ENCODE data around the gene ATP2B1.

Gene ATP2B1

DNA sequence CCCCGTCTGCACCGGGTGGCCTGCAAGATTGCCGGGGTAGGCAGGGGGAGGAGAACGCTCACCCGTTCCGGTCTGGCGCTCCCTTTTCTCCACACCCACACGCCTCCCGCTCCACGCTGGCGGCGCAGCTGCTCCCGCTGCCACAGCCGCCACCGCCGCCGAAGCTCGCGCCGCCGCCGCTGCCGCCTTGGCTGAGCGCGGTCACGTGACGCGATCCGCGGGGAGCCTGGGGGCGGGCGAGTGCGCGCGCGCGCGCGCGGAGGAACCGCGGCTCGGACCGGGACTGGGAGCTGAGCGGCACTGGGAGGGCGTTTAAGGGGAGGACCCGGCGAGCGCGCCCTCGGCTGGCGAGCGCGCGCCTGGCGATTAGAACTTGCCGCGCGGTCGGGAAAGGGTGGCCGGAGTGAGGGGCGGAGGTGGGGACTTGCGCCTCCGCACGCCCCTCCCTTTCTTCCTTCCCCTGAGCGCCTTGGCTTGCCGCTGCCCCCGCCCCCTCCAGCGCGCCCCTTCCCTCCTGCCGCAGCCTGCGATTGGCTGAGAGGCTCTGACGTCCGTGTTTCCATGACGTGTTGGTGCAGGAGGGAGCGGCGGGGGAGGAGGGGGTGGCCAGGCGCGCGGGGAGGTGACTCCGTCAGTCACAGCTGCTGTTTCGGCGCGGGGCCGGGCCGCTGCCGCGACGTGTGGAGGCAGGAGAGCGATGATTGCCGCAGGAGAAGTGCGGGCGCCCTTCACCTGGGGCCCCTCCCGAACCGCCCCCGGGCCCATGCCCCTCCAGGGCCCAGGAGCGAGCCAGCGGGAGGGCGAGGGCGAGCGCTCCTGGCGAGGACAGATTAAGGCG lies 738 bp upstream of the ATP2B1 start:
- peaks cover 19% of the 10 kb centered on the region for H3K4me1 ChIP-seq (ENCODE audit: insufficient read depth, poor library complexity, severe bottlenecking)
- peak overlapping the region; percentile 80 for H3K27ac ChIP-seq (ENCODE audit: poor library complexity, severe bottlenecking)
- DNase-seq (ENCODE audit: low spot score) (peak; percentile 98), ATAC-seq (ENCODE audit: low read depth) (peak; percentile 73)
- no peaks in the 10 kb centered on the region for H3K9me3 ChIP-seq (ENCODE audit: severe bottlenecking)
- H3K27me3 ChIP-seq (ENCODE audit: insufficient read depth, poor library complexity, severe bottlenecking), result no peaks in the 10 kb centered on the region
- TF ChIP-seq, protein P1, sequence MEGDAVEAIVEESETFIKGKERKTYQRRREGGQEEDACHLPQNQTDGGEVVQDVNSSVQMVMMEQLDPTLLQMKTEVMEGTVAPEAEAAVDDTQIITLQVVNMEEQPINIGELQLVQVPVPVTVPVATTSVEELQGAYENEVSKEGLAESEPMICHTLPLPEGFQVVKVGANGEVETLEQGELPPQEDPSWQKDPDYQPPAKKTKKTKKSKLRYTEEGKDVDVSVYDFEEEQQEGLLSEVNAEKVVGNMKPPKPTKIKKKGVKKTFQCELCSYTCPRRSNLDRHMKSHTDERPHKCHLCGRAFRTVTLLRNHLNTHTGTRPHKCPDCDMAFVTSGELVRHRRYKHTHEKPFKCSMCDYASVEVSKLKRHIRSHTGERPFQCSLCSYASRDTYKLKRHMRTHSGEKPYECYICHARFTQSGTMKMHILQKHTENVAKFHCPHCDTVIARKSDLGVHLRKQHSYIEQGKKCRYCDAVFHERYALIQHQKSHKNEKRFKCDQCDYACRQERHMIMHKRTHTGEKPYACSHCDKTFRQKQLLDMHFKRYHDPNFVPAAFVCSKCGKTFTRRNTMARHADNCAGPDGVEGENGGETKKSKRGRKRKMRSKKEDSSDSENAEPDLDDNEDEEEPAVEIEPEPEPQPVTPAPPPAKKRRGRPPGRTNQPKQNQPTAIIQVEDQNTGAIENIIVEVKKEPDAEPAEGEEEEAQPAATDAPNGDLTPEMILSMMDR (IDR thresholded peaks at IDR 0.05; ENCODE audit: poor library complexity, severe bottlenecking), result no peak
- H3K4me3 ChIP-seq (ENCODE audit: severe bottlenecking), result peak overlapping the region; percentile 81
- no peaks in the 10 kb centered on the region for H3K36me3 ChIP-seq (ENCODE audit: low read depth)

DNA sequence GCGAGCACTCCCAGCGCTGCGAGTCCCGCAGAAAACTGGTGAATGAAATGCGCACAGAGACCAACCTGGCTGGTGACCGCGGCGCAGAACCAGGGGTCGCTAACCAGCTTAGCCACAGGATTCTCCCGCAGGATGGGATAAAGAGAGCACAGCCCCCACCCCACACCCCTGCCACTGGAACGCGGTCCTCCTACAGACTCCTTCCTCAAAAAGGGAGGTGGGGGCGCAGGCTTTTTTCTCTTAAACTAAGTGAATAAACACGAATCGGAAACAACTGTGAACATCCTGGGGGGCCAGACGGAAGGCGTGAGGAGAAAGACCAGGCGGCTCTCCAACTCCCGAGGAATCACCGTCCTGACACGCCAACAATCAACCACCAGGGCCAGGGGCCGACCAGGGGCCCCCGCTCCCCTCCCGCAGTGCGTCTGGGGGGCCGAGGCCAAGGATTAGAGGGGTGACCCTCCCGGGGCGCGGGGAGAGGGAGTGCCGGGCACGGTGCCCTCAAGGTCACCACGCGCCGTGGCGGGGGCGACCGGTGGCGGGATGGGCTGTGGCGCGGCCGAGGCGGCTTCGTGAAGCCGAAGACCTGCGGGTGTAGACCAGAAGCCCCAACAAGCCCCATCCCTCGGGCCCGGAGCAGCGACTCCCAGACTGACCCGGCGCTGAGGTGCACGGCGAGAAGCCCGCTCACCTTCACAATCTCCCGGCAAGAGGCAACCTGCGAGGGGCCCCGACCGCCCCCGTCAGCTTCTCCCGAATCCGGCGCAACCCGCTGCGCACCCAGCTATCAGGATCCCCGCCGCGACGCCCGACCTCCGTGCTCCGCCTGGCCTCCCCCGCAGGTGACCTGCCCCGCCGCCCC lies 704 bp downstream of the ATP2B1 start:
- peak overlapping the region; percentile 81 for H3K4me3 ChIP-seq (ENCODE audit: severe bottlenecking)
- peak overlapping the region; percentile 80 for H3K27ac ChIP-seq (ENCODE audit: poor library complexity, severe bottlenecking)
- H3K4me1 ChIP-seq (ENCODE audit: insufficient read depth, poor library complexity, severe bottlenecking), result peaks cover 34% of the 10 kb centered on the region
- TF ChIP-seq, protein P1 (IDR thresholded peaks at IDR 0.05; ENCODE audit: poor library complexity, severe bottlenecking), result no peak
- no peaks in the 10 kb centered on the region for H3K36me3 ChIP-seq (ENCODE audit: low read depth)
- no peaks in the 10 kb centered on the region for H3K9me3 ChIP-seq (ENCODE audit: severe bottlenecking)
- ATAC-seq (ENCODE audit: low read depth) (peak; percentile 0; the same call in 1 of the 3 replicates), DNase-seq (ENCODE audit: low spot score) (peak; percentile 69)
- H3K27me3 ChIP-seq (ENCODE audit: insufficient read depth, poor library complexity, severe bottlenecking), result no peaks in the 10 kb centered on the region

DNA sequence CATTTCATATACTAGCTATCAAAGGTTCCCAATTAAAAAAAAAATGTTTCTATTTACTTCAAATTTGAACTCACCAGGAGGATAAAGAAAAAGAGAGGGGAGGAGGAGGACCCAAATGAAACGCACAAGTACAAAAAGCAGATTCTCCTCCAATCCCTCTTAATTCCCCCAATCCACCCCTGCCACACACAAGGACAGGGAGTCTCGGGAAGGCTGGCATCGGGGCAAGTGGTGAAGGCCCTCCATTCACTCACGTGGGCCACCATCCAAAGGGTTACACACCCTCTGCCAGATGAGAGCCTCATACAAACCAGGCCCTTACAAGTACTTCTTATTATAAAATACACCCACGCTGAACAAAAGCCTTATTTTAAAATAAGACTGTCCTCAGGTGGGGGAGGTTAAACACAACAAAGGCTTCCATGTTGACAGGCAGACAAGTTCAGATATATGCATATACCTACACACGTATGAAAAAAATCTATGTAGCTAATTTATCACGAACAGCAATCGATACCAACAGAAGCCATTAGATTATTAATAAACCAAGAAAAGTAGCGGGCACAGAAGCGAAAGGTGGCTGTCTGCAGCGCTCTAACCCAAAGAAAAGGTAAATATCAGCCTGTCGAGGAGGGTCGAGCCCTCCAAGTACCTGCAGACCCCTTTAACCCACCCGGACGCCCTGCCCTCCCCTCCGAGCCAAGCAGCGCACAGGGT lies 1.5 kb downstream of the ATP2B1 start:
- DNase-seq (ENCODE audit: low spot score) (no peak), ATAC-seq (ENCODE audit: low read depth) (no peak)
- Histone ChIP-seq H3K27me3 (ENCODE audit: insufficient read depth, poor library complexity, severe bottlenecking) (no peaks in the 10 kb centered on the region), H3K4me3 (ENCODE audit: severe bottlenecking) (peak overlapping the region; percentile 81), H3K36me3 (ENCODE audit: low read depth) (no peaks in the 10 kb centered on the region), H3K27ac (ENCODE audit: poor library complexity, severe bottlenecking) (peak overlapping the region; percentile 80), H3K4me1 (ENCODE audit: insufficient read depth, poor library complexity, severe bottlenecking) (peaks cover 34% of the 10 kb centered on the region), H3K9me3 (ENCODE audit: severe bottlenecking) (no peaks in the 10 kb centered on the region)
- TF ChIP-seq, protein P1 (IDR thresholded peaks at IDR 0.05; ENCODE audit: poor library complexity, severe bottlenecking), result peak; percentile 1

DNA sequence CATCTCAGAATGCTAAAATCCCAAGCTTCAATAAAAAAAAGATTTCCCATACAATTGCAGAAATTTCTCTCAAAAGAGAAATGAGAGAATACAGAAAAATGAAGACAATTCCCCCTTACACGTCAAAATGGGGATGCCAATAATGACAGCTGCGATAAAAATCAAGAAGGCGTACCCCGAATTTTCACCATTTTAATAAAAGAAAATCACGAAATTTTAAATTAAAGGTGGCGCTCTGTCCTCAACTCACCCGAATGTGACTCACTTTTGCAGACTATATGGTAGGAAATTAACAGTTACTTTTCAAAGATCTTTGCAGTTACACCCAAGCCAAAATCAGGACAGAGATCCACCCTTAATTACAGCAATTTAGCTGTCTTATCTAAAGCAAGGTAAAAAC lies 2.1 kb downstream of the ATP2B1 start:
- ATAC-seq (ENCODE audit: low read depth), result no peak
- peaks cover 34% of the 10 kb centered on the region for H3K4me1 ChIP-seq (ENCODE audit: insufficient read depth, poor library complexity, severe bottlenecking)
- TF ChIP-seq, protein P1 (IDR thresholded peaks at IDR 0.05; ENCODE audit: poor library complexity, severe bottlenecking), result no peak
- H3K4me3 ChIP-seq (ENCODE audit: severe bottlenecking), result peak overlapping the region; percentile 81
- H3K27me3 ChIP-seq (ENCODE audit: insufficient read depth, poor library complexity, severe bottlenecking), result no peaks in the 10 kb centered on the region
- H3K9me3 ChIP-seq (ENCODE audit: severe bottlenecking), result no peaks in the 10 kb centered on the region
- no peak for DNase-seq (ENCODE audit: low spot score)
- H3K36me3 ChIP-seq (ENCODE audit: low read depth), result no peaks in the 10 kb centered on the region
- H3K27ac ChIP-seq (ENCODE audit: poor library complexity, severe bottlenecking), result no peak overlapping the region

Measured in RWPE2 (cell line).